ENCODE measurements around the gene MCIDAS. TPM values are rescaled to one million over a fixed set of nuclear protein-coding genes. Genes with fewer than 3 reads are reported as not detected.

MCIDAS gene
- total RNA-seq, 1 experiment from 2014 or later = 4.9 TPM

DNA sequence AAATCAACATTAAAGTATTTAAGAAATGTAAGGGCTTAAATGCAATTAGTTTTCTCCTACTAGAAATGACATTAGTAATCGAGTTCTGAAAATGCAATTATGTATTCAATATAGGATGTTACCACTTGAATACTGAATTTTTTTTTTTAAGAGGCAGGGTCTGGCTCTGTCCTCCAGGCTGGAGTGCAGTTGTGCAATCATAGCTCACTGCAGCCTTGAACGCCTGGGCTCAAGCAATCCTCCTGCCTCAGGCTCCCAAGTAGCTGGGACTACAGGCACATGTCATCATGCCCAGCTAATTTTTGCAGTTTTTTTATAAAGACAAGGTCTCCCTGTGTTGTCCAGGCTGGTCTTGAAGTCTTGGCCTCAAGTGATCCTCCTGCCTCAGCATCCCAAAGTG, 55.6 kb downstream of the MCIDAS start:
- no TSS peak for BruUV-seq (replicated peaks)
- DNase-seq = no peak
- Mint-ChIP-seq H3K27me3 (ENCODE audit: unreplicated experiment) (peaks cover 9% of the 10 kb centered on the region), H3K27ac (ENCODE audit: unreplicated experiment) (no peak overlapping the region), H3K9me3 (ENCODE audit: low read depth, unreplicated experiment) (no peaks in the 10 kb centered on the region), H3K36me3 (ENCODE audit: insufficient read depth, unreplicated experiment) (peaks cover 18% of the 10 kb centered on the region), H3K4me1 (ENCODE audit: low read depth, unreplicated experiment) (peaks cover 17% of the 10 kb centered on the region), H3K4me3 (ENCODE audit: low read depth, unreplicated experiment) (no peak overlapping the region)
- CTCF ChIA-PET = interaction anchor here (0.6 to 1.5 kb wide), 5 partner anchors 12 to 153 kb away, joined by 3 to 6 read pairs (median 4); partner anchors contain the start of genes DHX29, GPX8 and MTREX
- TF ChIP-seq, protein P1, sequence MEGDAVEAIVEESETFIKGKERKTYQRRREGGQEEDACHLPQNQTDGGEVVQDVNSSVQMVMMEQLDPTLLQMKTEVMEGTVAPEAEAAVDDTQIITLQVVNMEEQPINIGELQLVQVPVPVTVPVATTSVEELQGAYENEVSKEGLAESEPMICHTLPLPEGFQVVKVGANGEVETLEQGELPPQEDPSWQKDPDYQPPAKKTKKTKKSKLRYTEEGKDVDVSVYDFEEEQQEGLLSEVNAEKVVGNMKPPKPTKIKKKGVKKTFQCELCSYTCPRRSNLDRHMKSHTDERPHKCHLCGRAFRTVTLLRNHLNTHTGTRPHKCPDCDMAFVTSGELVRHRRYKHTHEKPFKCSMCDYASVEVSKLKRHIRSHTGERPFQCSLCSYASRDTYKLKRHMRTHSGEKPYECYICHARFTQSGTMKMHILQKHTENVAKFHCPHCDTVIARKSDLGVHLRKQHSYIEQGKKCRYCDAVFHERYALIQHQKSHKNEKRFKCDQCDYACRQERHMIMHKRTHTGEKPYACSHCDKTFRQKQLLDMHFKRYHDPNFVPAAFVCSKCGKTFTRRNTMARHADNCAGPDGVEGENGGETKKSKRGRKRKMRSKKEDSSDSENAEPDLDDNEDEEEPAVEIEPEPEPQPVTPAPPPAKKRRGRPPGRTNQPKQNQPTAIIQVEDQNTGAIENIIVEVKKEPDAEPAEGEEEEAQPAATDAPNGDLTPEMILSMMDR (IDR thresholded peaks at IDR 0.05; ENCODE audit: unreplicated experiment) = no peak
- intact Hi-C loops (cut with micrococcal nuclease; ENCODE audit: unreplicated experiment) = loop anchor here (5.0 to 10.0 kb wide), 3 partner anchors 61 to 763 kb away; partner anchors contain the start of gene CCNO

Small RNA genes lying within 50 kb of the gene (microRNA-seq; reads per million reads assigned to microRNA genes)
- gene MIR449A = 105 reads per million, percentile 63 among the genes with 10 or more reads in this experiment
- gene MIR449B = 7.4 reads per million, percentile 26 among the genes with 10 or more reads in this experiment
- gene MIR449C = 21.8 reads per million, percentile 46 among the genes with 10 or more reads in this experiment

Other genes with a start within 250 kb of the MCIDAS start
- gene ESM1, start 241.7 kb downstream of the MCIDAS start, total RNA-seq (2022) = not detected in 2 replicates
- gene GZMK, start 203.1 kb downstream of the MCIDAS start, total RNA-seq (2022) = not detected in 2 replicates
- gene GZMA, start 124.7 kb downstream of the MCIDAS start, total RNA-seq (2022) = not detected in 2 replicates
- 17.8 and 25.9 TPM in 2 replicates for gene GPX8, start 67.1 kb downstream of the MCIDAS start, total RNA-seq (2022)
- gene CDC20B, start 54.1 kb downstream of the MCIDAS start, total RNA-seq (2022) = not detected in 2 replicates
- 10.1 and 12.5 TPM in 2 replicates for gene CCNO, start 6.3 kb upstream of the MCIDAS start, total RNA-seq (2022)
- gene DHX29, start 80.4 kb upstream of the MCIDAS start, total RNA-seq (2022) = 17.2 and 20.1 TPM in 2 replicates
- 73.9 and 79.0 TPM in 2 replicates for gene MTREX, start 80.7 kb upstream of the MCIDAS start, total RNA-seq (2022)

Data from Calu3 (cell line).